Activated T-helper 1 cell treated with anti-CD3 and anti-CD28 coated beads, Interleukin-12 subunit alpha, Interleukin-12 subunit beta, Interleukin-2, Interleukin-4 antibody, amounts not matched to agents 30 ng/mL and 10 ng/mL and 1 ng/mL, durations not matched to agents 14 hours and 24 hours and 36 hours (primary cell): ENCODE results near the gene TXNDC9. TPM values are rescaled to one million over a fixed set of nuclear protein-coding genes. Genes with fewer than 3 reads are reported as not detected.
"Not testable (repeated sequence)": the region's sequence is repeated elsewhere in the genome, so short reads cannot be mapped to it uniquely, and the experiment has no call there.

ENCODE experiments used
- DNase-seq: peaks from one replicate; pipeline ENCODE4 v3.0.0; 2021; ENCODE audit warnings: low spot score
- H3K27ac Mint-ChIP-seq: one replicate; pipeline ENCODE4 v1.8.0; 2021; ENCODE audit warnings: mild to moderate bottlenecking, mixed read lengths
- H3K27me3 Mint-ChIP-seq: one replicate; pipeline ENCODE4 v1.8.0; 2022; ENCODE audit warnings: mild to moderate bottlenecking, moderate library complexity, mixed read lengths; ENCODE audit not compliant: insufficient read depth
- H3K36me3 Mint-ChIP-seq: one replicate; pipeline ENCODE4 v1.8.0; 2021; ENCODE audit warnings: low read depth, mixed read lengths
- H3K4me1 Mint-ChIP-seq: one replicate; pipeline ENCODE4 v1.8.0; 2021; ENCODE audit warnings: low read depth, mixed read lengths
- H3K4me3 Mint-ChIP-seq: one replicate; pipeline ENCODE4 v1.8.0; 2021; ENCODE audit warnings: mild to moderate bottlenecking, moderate library complexity, mixed read lengths
- H3K9me3 Mint-ChIP-seq: one replicate; pipeline ENCODE4 v1.8.0; 2021; ENCODE audit warnings: mixed read lengths
- intact Hi-C: fragments of 100-400 bp; cut with micrococcal nuclease; formaldehyde crosslinking; loops from one replicate; pipeline ENCODE4 v1.15.1; 2024
- total RNA-seq: library from RNA; stranded (reverse); gene quantifications from 2 replicates; pipeline ENCODE4 v1.2.3, GENCODE V29; 2022

TXNDC9 gene
- total RNA-seq, 1 donor from 2014 or later: 37.0 TPM

DNA sequence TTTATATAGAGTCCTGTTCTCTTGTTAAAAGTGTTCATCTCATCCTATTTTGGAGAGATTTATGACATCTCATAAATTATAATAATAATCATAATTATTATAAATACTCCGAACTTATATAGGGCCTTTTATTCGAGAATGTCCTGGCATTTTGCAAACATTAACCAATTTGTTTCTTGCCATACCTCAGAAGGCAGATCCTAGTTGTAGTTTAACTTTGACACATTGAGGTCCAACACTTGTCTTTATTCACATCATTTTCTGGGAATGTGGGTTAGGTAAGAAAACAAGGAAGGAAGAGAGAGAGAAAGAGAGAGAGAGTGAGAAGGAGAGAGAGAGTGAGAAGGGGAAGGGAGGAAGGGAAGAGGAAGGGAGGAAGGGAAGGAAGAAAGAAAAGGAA lies 35.0 kb downstream of the TXNDC9 start, which contains the start of gene LYG1:
Gene LYG1 (minus strand): TSS at position 101 of the 400 bp plus-strand sequence. CDS start 5,527 bp downstream, outside the sequence.
- intact Hi-C loops, H3K4me3 Mint-ChIP-seq, H3K9me3 Mint-ChIP-seq, H3K27ac Mint-ChIP-seq, H3K36me3 Mint-ChIP-seq, H3K4me1 Mint-ChIP-seq, DNase-seq, H3K27me3 Mint-ChIP-seq: not testable (repeated sequence)

DNA sequence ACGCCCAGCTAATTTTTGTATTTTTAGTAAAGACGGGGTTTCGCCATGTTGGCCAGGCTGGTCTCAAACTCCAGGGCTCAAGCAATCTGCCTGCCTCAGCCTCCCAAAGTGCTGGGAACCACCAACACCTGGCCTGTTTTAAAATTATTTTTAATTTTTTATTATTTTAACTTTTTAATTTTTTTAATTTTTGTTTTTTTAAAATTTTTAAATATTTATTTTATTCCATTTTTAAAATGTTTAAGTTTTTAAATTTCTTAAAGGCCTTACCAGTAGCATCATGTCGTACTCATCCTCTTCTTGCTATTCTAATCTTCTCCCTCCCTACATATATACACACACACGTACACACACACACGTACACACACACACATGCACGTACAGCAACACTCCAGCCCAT lies 36.6 kb downstream of the TXNDC9 start:
- Mint-ChIP-seq H3K9me3 (no peaks in the 10 kb centered on the region), H3K4me3 (no peak overlapping the region), H3K4me1 (no peaks in the 10 kb centered on the region), H3K27ac (no peak overlapping the region), H3K27me3 (no peaks in the 10 kb centered on the region), H3K36me3 (peaks cover 8% of the 10 kb centered on the region)
- no peak for DNase-seq
- intact Hi-C loops: no loop called here

DNA sequence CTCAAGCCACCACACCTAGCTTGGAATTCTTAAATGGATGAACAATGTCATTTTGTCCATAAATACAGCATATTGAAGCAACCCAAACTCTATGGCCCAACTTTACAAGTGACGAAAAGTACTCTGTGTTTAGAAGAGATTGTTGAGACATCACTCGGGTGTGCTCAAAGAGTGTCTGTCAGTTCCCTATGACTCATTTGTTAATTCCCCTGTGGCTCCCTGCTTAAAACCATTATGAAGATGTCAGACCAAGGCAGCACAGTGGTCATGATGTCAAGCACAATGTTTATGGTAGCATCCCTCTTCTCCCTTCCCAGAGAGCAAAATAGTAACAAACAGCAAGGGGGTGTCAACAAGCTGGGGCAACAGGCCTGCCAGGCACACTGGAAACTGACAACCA lies 38.1 kb downstream of the TXNDC9 start:
- Mint-ChIP-seq H3K27ac (no peak overlapping the region), H3K9me3 (no peaks in the 10 kb centered on the region), H3K4me1 (no peaks in the 10 kb centered on the region), H3K27me3 (no peaks in the 10 kb centered on the region), H3K4me3 (no peak overlapping the region), H3K36me3 (peaks cover 7% of the 10 kb centered on the region)
- no peak for DNase-seq
- intact Hi-C loops: no loop called here

DNA sequence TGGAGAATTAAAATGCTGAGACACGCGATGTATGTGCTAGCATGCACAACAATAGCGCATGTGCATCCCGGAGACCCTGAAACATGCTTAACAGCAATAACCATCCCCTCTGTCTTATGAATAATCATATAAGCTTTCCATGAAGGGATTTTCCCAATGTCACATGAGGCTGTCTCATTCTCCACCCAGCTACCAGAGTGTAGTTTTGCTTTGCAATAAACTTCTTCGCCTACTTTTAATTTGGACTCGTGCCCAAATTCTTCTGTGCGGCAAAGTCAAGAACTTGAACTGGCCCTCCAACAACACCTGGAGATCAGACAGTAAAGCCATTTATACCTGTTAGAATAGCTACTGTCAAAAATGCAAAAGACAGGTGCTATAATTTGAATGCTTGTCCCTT lies 50.6 kb downstream of the TXNDC9 start:
- Mint-ChIP-seq H3K9me3 (peaks cover 1% of the 10 kb centered on the region), H3K27ac (no peak overlapping the region), H3K36me3 (peaks cover 9% of the 10 kb centered on the region), H3K4me1 (no peaks in the 10 kb centered on the region), H3K4me3 (no peak overlapping the region), H3K27me3 (no peaks in the 10 kb centered on the region)
- intact Hi-C loops: no loop called here
- DNase-seq: no peak

DNA sequence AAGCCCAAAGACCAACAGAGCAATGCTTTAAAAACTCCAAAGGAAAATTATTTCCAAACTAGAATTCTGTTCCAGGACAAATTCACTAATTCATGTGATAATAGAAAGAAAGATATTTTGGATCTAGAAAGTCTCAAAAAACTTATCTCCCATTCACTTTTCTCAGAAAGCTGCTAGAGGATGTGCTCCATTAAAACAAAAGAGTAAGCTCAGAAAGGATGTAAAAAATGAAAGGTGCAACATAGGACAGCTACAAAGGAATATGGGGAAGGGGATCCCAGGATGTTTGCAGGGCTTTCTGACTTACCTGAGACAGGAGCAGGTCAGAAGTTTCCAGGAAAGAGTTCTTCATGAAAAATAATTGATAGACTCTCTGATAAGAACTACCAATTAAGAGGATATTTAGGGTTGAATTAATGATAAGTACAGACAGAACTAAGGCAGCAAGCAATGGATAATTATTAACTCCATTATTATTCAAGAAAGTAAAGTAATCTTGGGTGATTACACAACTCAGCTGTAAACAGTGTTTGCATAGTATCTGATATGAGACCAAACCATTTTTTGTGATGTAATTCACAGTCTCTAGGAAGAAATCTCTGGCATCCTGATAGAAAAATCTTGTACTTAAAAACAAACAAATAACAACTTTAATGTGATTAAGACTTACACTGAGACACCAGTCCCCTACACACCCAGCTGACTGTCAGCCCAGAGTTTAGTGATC lies 56.0 kb downstream of the TXNDC9 start:
- H3K27me3 Mint-ChIP-seq: no peaks in the 10 kb centered on the region
- H3K4me1 Mint-ChIP-seq: no peaks in the 10 kb centered on the region
- H3K4me3 Mint-ChIP-seq: no peak overlapping the region
- H3K27ac Mint-ChIP-seq: no peak overlapping the region
- no peak for DNase-seq
- intact Hi-C loops: no loop called here
- H3K36me3 Mint-ChIP-seq: peaks cover 15% of the 10 kb centered on the region
- H3K9me3 Mint-ChIP-seq: peaks cover 6% of the 10 kb centered on the region

DNA sequence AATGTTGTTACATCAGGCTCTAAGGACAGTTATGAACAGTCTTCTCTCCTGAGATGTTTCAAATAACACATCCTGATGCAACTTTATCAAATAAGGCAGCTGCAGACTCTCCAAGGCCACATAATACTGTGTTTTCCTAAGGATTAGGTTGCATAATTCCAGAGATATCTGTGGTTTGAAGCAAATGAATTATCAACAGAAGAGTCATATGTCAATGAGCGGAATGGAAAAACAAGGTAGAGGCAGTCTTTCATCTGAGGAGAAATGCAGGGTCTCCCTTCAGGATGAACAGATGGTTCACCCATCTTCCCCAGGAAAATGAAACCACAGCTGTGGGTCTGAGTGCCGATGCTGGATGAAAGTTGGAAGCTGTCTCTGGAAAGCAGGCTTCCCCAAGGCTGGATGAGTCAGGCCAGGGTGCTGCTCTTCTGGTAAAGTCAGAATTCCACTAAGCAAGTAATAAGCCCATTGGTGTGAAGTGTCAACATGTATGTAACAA lies 57.3 kb downstream of the TXNDC9 start:
- H3K4me3 Mint-ChIP-seq: no peak overlapping the region
- H3K27ac Mint-ChIP-seq: no peak overlapping the region
- no peaks in the 10 kb centered on the region for H3K4me1 Mint-ChIP-seq
- peaks cover 15% of the 10 kb centered on the region for H3K36me3 Mint-ChIP-seq
- no peaks in the 10 kb centered on the region for H3K27me3 Mint-ChIP-seq
- intact Hi-C loops: no loop called here
- peaks cover 6% of the 10 kb centered on the region for H3K9me3 Mint-ChIP-seq
- no peak for DNase-seq

DNA sequence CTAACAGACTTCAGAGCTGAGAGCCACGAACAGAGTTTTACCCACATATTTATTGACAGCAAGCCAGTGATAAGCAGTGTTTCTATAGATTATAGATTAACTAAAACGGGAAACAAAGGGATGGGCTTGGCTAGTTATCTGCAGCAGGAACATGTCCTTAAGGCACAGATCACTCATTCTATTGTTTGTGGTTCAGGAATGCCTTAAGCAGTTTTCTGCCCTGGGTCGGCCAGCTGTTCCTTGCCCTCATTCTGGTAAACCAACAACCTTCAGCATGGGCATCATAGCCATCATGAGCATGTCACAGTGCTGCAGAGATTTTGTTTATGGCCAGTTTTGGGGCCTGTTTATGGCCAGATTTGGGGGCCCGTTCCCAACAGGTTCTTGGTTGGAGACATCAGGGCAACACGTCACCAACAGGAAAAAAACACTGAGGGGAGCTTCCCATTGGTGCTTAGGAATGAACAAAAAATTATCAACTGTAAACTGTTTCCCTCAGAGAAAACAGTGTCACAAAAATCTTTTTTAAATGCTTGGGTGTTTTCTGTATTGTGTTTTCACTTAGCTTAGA lies 57.9 kb downstream of the TXNDC9 start:
- H3K4me1 Mint-ChIP-seq, H3K4me3 Mint-ChIP-seq, DNase-seq, H3K9me3 Mint-ChIP-seq, H3K27ac Mint-ChIP-seq, H3K27me3 Mint-ChIP-seq, intact Hi-C loops: not testable (repeated sequence)
- H3K36me3 Mint-ChIP-seq: peaks cover 13% of the 10 kb centered on the region

DNA sequence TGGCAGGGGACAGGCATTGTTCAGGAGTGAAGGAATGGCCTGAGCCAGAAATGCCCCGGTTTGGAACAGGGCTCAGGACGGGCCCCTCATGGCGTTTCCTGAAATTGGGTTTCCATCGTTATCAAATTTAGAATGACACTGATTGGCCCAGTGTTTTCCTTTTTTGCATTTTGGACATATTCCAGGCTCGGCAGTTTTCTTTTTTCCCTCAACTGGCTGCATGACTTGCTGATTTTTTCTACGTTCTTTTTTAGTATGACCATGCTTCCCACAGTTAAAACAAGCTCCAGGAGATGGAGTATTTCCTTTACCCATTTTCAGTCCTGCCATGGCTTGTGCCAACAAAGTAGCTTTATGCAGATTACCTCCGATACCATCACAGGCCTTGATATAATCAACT lies 60.3 kb downstream of the TXNDC9 start:
- DNase-seq: no peak
- Mint-ChIP-seq H3K9me3 (peaks cover 23% of the 10 kb centered on the region), H3K27me3 (no peaks in the 10 kb centered on the region), H3K27ac (no peak overlapping the region), H3K4me1 (no peaks in the 10 kb centered on the region), H3K4me3 (no peak overlapping the region), H3K36me3 (peaks cover 12% of the 10 kb centered on the region)
- intact Hi-C loops: no loop called here

Other genes starting within 250 kb of the TXNDC9 start
- gene C2orf15, start 194.6 kb downstream of the TXNDC9 start, total RNA-seq: 0.29 TPM in 1 of 2 replicates, not detected in the other
- 3.0 and 4.1 TPM in 2 replicates for gene TSGA10, start 181.4 kb downstream of the TXNDC9 start, total RNA-seq
- gene LIPT1, start 181.4 kb downstream of the TXNDC9 start, total RNA-seq: 2.2 and 3.3 TPM in 2 replicates
- 45.3 and 50.1 TPM in 2 replicates for gene MITD1, start 155.3 kb downstream of the TXNDC9 start, total RNA-seq
- 25.5 and 27.8 TPM in 2 replicates for gene MRPL30, start 155.1 kb downstream of the TXNDC9 start, total RNA-seq
- gene LYG2, start 80.7 kb downstream of the TXNDC9 start, total RNA-seq: not detected in 2 replicates
- gene LYG1, start 35.1 kb downstream of the TXNDC9 start, total RNA-seq: 1.5 and 1.7 TPM in 2 replicates
- gene EIF5B, start 1.1 kb upstream of the TXNDC9 start, total RNA-seq: 84.7 and 84.8 TPM in 2 replicates
- 49.6 and 53.7 TPM in 2 replicates for gene REV1, start 153.7 kb upstream of the TXNDC9 start, total RNA-seq